GM12878 (cell line): Measurements from ENCODE around the gene ZXDC. TPM values are rescaled to one million over a fixed set of nuclear protein-coding genes. Genes with fewer than 3 reads are reported as not detected.
A peak's percentile ranks its signal among the peaks of the same experiment; 100 is the strongest.

Source experiments
- ASH2L ChIP-seq: fragments of 300-600, 200-600 bp; sonication (generic); IDR thresholded peaks from 2 replicates; pipeline ENCODE4 v1.6.1; 2017; ENCODE audit warnings: low read depth, mild to moderate bottlenecking, borderline replicate concordance
- CBFB ChIP-seq: IDR thresholded peaks from 2 replicates; pipeline ENCODE4 v1.6.1; 2016; ENCODE audit warnings: antibody characterized with exemption, low read depth
- CBX5 ChIP-seq: sonication (generic); IDR thresholded peaks from 2 replicates; pipeline ENCODE4 v1.6.1; 2016; ENCODE audit warnings: low read depth, moderate library complexity, mild to moderate bottlenecking, inconsistent platforms
- CEBPB ChIP-seq, 2 experiments: fragments of 150-350 bp in 1 of 2; IDR thresholded peaks; 2 replicates each; pipeline ENCODE4 v1.6.1; 2012 to 2014; ENCODE audit warnings: low read depth in 2 of 2, low read length in 2 of 2, borderline replicate concordance in 1 of 2, inconsistent platforms in 1 of 2
- CEBPZ ChIP-seq: fragments of 150-350 bp; IDR thresholded peaks from 2 replicates; pipeline ENCODE4 v1.6.1; 2016; ENCODE audit warnings: low read depth, low read length
- CREM ChIP-seq: IDR thresholded peaks from 2 replicates; pipeline ENCODE4 v1.6.1; 2014; ENCODE audit warnings: antibody characterized with exemption, low read depth
- EGR1 ChIP-seq, 2 experiments: IDR thresholded peaks; 1 replicate in 1 of 2; 2 replicates in 1 of 2; pipeline ENCODE4 v1.6.1; 2011 to 2012; ENCODE audit warnings: low read depth in 2 of 2, low read length in 2 of 2, borderline replicate concordance in 1 of 2, mild to moderate bottlenecking in 1 of 2, moderate library complexity in 1 of 2
- ETV6 ChIP-seq, 2 experiments: fragments of 450-650 bp in 1 of 2; IDR thresholded peaks in 1 of 2; conservative IDR thresholded peaks in 1 of 2; 2 replicates each; pipeline ENCODE4 v1.6.1; 2014; ENCODE audit warnings: antibody characterized with exemption in 1 of 2, borderline replicate concordance in 1 of 2, low read depth in 1 of 2, mild to moderate bottlenecking in 1 of 2, moderate library complexity in 1 of 2
- HCFC1 ChIP-seq: fragments of 150-350 bp; IDR thresholded peaks from 2 replicates; pipeline ENCODE4 v1.6.1; 2014; ENCODE audit warnings: low read length
- HDAC6 ChIP-seq: fragments of 200-600 bp; sonication (generic); IDR thresholded peaks from one replicate; pipeline ENCODE4 v1.8.0; 2017; ENCODE audit warnings: antibody characterized with exemption; ENCODE audit not compliant: unreplicated experiment
- IRF4 ChIP-seq: IDR thresholded peaks from 2 replicates; pipeline ENCODE4 v1.6.1; 2011; ENCODE audit warnings: low read depth, low read length
- JUNB ChIP-seq: IDR thresholded peaks from 2 replicates; pipeline ENCODE4 v1.6.1; 2016; ENCODE audit warnings: antibody characterized with exemption, mild to moderate bottlenecking
- KAT2A ChIP-seq: conservative IDR thresholded peaks from 2 replicates; pipeline ENCODE4 v1.6.1; 2011; ENCODE audit warnings: low read depth, low read length; ENCODE audit not compliant: control insufficient read depth
- NFYB ChIP-seq: IDR thresholded peaks from 2 replicates; pipeline ENCODE4 v1.6.1; 2011; ENCODE audit warnings: low read depth, mild to moderate bottlenecking, low read length, improper control_type of control experiment, moderate library complexity; ENCODE audit not compliant: insufficient read depth
- RAD51 ChIP-seq: fragments of 450-650 bp; IDR thresholded peaks from 2 replicates; pipeline ENCODE4 v1.6.1; 2016; ENCODE audit warnings: moderate library complexity, mild to moderate bottlenecking, inconsistent platforms
- STAT1 ChIP-seq: fragments of 450-650 bp; conservative IDR thresholded peaks from 2 replicates; pipeline ENCODE4 v1.6.1; 2014; ENCODE audit warnings: antibody characterized with exemption, mild to moderate bottlenecking
- TAF1 ChIP-seq: IDR thresholded peaks from 2 replicates; pipeline ENCODE4 v1.6.1; 2011; ENCODE audit warnings: mild to moderate bottlenecking, low read depth, low read length, borderline replicate concordance
- TBL1XR1 ChIP-seq: IDR thresholded peaks from 2 replicates; pipeline ENCODE4 v1.6.1; 2012; ENCODE audit warnings: low read depth, low read length, improper control_type of control experiment
- TCF3 ChIP-seq: IDR thresholded peaks from 2 replicates; pipeline ENCODE4 v1.6.1; 2012; ENCODE audit warnings: low read depth, mild to moderate bottlenecking, low read length, borderline replicate concordance; ENCODE audit not compliant: insufficient read depth
- YBX1 ChIP-seq: fragments of 450-650 bp; IDR thresholded peaks from 2 replicates; pipeline ENCODE4 v1.6.1; 2016; ENCODE audit warnings: antibody characterized with exemption
- YY1 ChIP-seq: IDR thresholded peaks from 2 replicates; pipeline ENCODE4 v1.6.1; 2011; ENCODE audit warnings: low read depth, mild to moderate bottlenecking, low read length
- ZSCAN29 ChIP-seq: fragments of 450-650 bp; IDR thresholded peaks from 2 replicates; pipeline ENCODE4 v1.6.1; 2017; ENCODE audit warnings: mild to moderate bottlenecking, moderate library complexity
- polyA plus RNA-seq, 11 experiments: library from polyadenylated mRNA; depleted of rRNA in 4 of 11; unstranded in 6 of 11; stranded (reverse) in 5 of 11; fragments of >200 nt; fragmentation: Nextera tagmentation in 4 of 11; fragmentation: Illumina TruSeq in 1 of 11; extraction: Ambion mirVana in 4 of 11; extraction: Trizol in 1 of 11; gene quantifications; 1 replicate in 1 of 11; 2 replicates in 10 of 11; pipeline versions ENCODE4 v1.2.1 to v1.2.3, GENCODE V29; 2011 to 2016; ENCODE audit warnings: inconsistent platforms in 2 of 11, missing spikeins in 2 of 11, low read depth in 1 of 11
- total RNA-seq, 4 experiments: library from RNA; depleted of rRNA in 3 of 4; stranded (reverse); fragments of >200 nt in 3 of 4; fragmentation: Illumina TruSeq in 1 of 4; extraction: Trizol in 1 of 4; gene quantifications; 2 replicates each; pipeline versions ENCODE4 v1.2.1 to v1.2.3, GENCODE V29; 2013 to 2021
- TF ChIP-seq, protein P1 (sequence below): fragments of 450-650 bp; IDR thresholded peaks from 2 replicates; pipeline ENCODE4 v1.6.1; 2016; ENCODE audit warnings: mild to moderate bottlenecking
- TF ChIP-seq, protein P2 (sequence below): fragments of 450-650 bp; IDR thresholded peaks from 2 replicates; pipeline ENCODE4 v1.6.1; 2016; ENCODE audit warnings: mild to moderate bottlenecking, moderate library complexity, borderline replicate concordance

ZXDC gene
- total and polyA plus RNA-seq, 10 of the 15 experiments (the other 5 are each of a cell fraction or from before 2014, with no cell fraction given): 0.72 to 15.3 (median 8.5) TPM

GRCh38 chr3:126399351-126399735 lies 76.3 kb downstream of the ZXDC start (continued):
- TF ChIP-seq CBX5: 0 out of 2 replicates have a peak, but pooled peaks have one; percentile 71
- no peak for TF ChIP-seq TBL1XR1
- TF ChIP-seq EGR1 (IDR thresholded peaks at IDR 0.05; ENCODE audit: borderline replicate concordance in 1 of 2, low read depth in 2 of 2, low read length in 2 of 2): no peak
- TF ChIP-seq YY1: no peak
- TF ChIP-seq TAF1: no peak
- no peak for TF ChIP-seq CBFB
- TF ChIP-seq CEBPB (IDR thresholded peaks at IDR 0.05; ENCODE audit: borderline replicate concordance in 1 of 2, low read depth in 2 of 2, low read length in 2 of 2): no peak
- TF ChIP-seq HDAC6: no peak
- no peak for TF ChIP-seq TCF3
- TF ChIP-seq KAT2A: no peak
- TF ChIP-seq ASH2L: no peak
- TF ChIP-seq ETV6 (conservative IDR thresholded peaks at IDR 0.05 in 1 of 2, IDR thresholded peaks at IDR 0.05 in 1 of 2; ENCODE audit: borderline replicate concordance in 1 of 2, low read depth in 1 of 2): no peak
- TF ChIP-seq NFYB: no peak
- no peak for TF ChIP-seq CREM
- no peak for TF ChIP-seq YBX1
- TF ChIP-seq, protein P1, sequence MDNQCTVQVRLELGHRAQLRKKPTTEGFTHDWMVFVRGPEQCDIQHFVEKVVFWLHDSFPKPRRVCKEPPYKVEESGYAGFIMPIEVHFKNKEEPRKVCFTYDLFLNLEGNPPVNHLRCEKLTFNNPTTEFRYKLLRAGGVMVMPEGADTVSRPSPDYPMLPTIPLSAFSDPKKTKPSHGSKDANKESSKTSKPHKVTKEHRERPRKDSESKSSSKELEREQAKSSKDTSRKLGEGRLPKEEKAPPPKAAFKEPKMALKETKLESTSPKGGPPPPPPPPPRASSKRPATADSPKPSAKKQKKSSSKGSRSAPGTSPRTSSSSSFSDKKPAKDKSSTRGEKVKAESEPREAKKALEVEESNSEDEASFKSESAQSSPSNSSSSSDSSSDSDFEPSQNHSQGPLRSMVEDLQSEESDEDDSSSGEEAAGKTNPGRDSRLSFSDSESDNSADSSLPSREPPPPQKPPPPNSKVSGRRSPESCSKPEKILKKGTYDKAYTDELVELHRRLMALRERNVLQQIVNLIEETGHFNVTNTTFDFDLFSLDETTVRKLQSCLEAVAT: no peak
- no peak for TF ChIP-seq ZSCAN29
- TF ChIP-seq CEBPZ: no peak
- TF ChIP-seq, protein P2, sequence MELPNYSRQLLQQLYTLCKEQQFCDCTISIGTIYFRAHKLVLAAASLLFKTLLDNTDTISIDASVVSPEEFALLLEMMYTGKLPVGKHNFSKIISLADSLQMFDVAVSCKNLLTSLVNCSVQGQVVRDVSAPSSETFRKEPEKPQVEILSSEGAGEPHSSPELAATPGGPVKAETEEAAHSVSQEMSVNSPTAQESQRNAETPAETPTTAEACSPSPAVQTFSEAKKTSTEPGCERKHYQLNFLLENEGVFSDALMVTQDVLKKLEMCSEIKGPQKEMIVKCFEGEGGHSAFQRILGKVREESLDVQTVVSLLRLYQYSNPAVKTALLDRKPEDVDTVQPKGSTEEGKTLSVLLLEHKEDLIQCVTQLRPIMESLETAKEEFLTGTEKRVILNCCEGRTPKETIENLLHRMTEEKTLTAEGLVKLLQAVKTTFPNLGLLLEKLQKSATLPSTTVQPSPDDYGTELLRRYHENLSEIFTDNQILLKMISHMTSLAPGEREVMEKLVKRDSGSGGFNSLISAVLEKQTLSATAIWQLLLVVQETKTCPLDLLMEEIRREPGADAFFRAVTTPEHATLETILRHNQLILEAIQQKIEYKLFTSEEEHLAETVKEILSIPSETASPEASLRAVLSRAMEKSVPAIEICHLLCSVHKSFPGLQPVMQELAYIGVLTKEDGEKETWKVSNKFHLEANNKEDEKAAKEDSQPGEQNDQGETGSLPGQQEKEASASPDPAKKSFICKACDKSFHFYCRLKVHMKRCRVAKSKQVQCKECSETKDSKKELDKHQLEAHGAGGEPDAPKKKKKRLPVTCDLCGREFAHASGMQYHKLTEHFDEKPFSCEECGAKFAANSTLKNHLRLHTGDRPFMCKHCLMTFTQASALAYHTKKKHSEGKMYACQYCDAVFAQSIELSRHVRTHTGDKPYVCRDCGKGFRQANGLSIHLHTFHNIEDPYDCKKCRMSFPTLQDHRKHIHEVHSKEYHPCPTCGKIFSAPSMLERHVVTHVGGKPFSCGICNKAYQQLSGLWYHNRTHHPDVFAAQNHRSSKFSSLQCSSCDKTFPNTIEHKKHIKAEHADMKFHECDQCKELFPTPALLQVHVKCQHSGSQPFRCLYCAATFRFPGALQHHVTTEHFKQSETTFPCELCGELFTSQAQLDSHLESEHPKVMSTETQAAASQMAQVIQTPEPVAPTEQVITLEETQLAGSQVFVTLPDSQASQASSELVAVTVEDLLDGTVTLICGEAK: no peak
- no peak for TF ChIP-seq RAD51
- no peak for TF ChIP-seq JUNB
- TF ChIP-seq HCFC1: no peak
- no peak for TF ChIP-seq IRF4
- no peak for TF ChIP-seq STAT1
